COLO829 (cell line): ENCODE results near the gene PTGR1.

Experiments used
- DNase-seq: peaks from one replicate; pipeline ENCODE4 v3.0.0; 2012; ENCODE audit warnings: low spot score

PTGR1 gene

DNA sequence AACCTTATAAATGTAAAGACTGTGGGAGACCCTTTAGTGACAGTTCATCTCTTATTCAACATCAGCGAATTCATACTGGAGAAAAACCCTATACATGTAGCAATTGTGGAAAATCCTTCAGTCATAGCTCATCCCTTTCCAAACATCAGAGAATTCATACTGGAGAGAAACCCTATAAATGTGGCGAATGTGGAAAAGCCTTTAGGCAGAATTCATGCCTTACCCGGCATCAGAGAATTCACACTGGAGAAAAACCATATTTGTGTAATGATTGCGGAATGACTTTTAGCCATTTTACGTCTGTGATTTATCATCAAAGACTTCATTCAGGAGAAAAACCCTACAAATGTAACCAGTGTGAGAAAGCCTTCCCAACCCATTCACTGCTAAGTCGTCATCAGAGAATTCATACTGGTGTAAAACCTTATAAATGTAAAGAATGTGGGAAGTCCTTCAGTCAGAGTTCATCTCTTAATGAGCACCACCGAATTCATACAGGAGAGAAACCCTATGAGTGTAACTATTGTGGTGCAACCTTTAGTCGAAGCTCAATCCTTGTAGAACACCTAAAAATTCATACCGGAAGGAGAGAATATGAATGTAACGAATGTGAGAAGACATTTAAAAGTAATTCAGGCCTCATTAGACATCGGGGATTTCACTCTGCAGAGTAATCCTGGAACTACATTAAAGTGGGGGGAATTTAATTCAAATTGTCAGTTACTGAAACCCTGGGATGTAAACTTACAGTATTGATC lies 56.8 kb downstream of the PTGR1 start:
- no peak for DNase-seq

DNA sequence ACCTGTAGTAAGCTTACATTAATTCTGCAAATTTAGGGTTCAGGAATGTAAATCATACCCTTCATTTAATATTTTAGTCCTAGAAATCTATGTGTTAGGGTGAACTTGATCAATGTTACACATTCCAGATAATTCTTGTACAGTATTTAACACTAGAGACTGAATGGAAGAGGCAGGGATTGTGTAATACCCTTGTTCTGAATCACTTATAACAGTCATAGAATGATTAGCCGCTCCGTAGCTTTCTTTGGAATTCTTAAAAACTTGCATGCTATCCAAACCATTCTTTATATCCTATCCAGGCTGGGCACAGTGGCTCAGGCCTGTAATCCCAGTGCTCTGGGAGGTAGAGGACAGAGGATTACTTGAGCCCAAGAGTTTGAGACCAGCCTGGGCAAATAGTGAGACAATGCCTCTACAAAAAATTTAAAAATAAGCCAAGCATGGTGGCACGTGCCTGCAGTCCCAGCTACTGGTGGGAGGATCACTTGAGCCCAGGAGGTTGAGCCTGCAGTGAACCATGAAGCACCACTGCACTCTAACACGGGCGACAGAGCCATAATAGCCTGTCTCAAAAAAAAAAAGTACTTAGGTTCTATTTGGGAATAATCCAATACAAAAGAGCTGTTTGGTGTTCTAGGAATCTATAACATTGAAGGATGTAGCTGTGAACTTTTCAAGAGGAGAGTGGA lies 66.2 kb downstream of the PTGR1 start:
- DNase-seq, result no peak

GRCh38 chr9:111531716-111532115 lies 67.7 kb downstream of the PTGR1 start:
- no peak for DNase-seq

DNA sequence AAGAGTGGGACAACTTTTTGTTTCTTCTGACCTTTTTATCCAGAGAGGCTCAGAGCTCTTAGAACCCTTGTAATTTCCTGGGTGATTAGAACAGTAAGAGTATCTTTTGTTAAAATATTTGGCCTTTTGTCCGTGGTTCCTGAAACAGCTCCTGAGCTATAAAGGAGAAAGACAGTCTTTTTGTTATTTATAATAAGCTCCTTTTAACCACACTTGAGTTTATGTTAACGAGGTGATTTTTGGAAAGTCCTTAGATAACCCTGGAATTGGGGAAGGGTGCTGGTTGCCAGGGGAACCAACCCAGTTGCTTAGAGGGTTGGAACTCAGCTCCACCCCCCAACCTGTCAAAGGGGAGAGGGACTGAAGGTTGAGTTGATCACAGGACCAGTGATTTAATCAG lies 69.7 kb downstream of the PTGR1 start:
- DNase-seq, result no peak

- DNase-seq, result no peak
These were observed 72.1 kb downstream of the PTGR1 start for GRCh38 chr9:111527347-111527746.

GRCh38 chr9:111525056-111525977 lies 74.1 kb downstream of the PTGR1 start, which contains the start of gene ZNF483:
Gene ZNF483 (plus strand): TSS chr9:111525179. CDS start chr9:111527396, 2,217 bp downstream.
- no peak for DNase-seq

GRCh38 chr9:111524731-111525055 lies 74.8 kb downstream of the PTGR1 start:
- DNase-seq, result no peak

DNA sequence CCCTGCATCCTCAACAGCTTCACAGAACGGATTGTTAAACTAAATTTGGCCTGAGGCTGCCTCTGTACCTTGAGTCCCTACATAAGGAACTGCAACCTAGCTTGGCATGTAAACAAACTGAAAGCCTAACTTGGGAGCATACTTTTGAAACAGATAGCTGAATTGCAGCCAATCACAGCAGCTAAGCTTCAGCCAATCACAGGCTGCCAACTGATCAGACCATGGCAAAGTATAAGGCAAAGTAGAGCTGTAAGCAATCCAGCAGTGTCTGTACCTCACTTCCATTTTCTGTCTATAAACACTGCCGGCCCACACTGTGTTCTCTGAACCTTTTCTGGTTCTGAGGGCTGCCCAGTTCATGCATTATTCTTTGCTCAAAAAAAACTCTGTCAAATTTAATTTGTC lies 83.4 kb downstream of the PTGR1 start:
- DNase-seq, result no peak

- DNase-seq, result no peak
These were observed 84.5 kb downstream of the PTGR1 start for GRCh38 chr9:111514967-111515366.
